Cardiac fibroblast (primary cell): ENCODE data around the gene LMLN.

Experiments used
- DNase-seq, 2 donors: peaks; one replicate each; pipeline versions ENCODE4 v3.0.0 to v3.0.0-alpha.2; 2010; ENCODE audit warnings: low read depth in 2 of 2
- H3K4me3 ChIP-seq, 2 donors: replicated peaks in 1 of 2; 1 replicate in 1 of 2; 2 replicates in 1 of 2; pipeline ENCODE4 v1.5.1; 2011; ENCODE audit warnings: low read depth in 2 of 2, low read length in 2 of 2, mild to moderate bottlenecking in 2 of 2, moderate library complexity in 1 of 2
- CTCF ChIP-seq: IDR thresholded peaks from one replicate; pipeline ENCODE4 v1.5.1; 2011; ENCODE audit warnings: low read depth, mild to moderate bottlenecking, low read length, inconsistent platforms

The LMLN gene

GRCh38 chr3:197997936-197998335 lies 37.9 kb downstream of the LMLN start:
- no peak for DNase-seq
- H3K4me3 ChIP-seq, result no peak overlapping the region
- TF ChIP-seq CTCF, result no peak

GRCh38 chr3:198017090-198017489 lies 57.1 kb downstream of the LMLN start:
- no peak for DNase-seq
- TF ChIP-seq CTCF, result no peak
- no peak overlapping the region for H3K4me3 ChIP-seq

GRCh38 chr3:198018416-198018815 lies 58.4 kb downstream of the LMLN start:
- no peak for TF ChIP-seq CTCF
- no peak overlapping the region for H3K4me3 ChIP-seq
- no peak for DNase-seq

- DNase-seq, result no peak
- TF ChIP-seq CTCF, result no peak
- no peak overlapping the region for H3K4me3 ChIP-seq
Measured at GRCh38 chr3:198019115-198019514, 59.1 kb downstream of the LMLN start.

GRCh38 chr3:198021320-198021719 lies 61.3 kb downstream of the LMLN start:
- H3K4me3 ChIP-seq, result no peak overlapping the region
- DNase-seq, result no peak
- no peak for TF ChIP-seq CTCF

- no peak for DNase-seq
- TF ChIP-seq CTCF, result no peak
- H3K4me3 ChIP-seq, result no peak overlapping the region
Measured at GRCh38 chr3:198022604-198023003, 62.6 kb downstream of the LMLN start.

- H3K4me3 ChIP-seq, result no peak overlapping the region
- DNase-seq, result no peak
- no peak for TF ChIP-seq CTCF
Measured at GRCh38 chr3:198025644-198026043, 65.6 kb downstream of the LMLN start.
